WTC11 (cell line): ENCODE data around the gene CAVIN1. TPM values are rescaled to one million over a fixed set of nuclear protein-coding genes. Genes with fewer than 3 reads are reported as not detected.
"Not testable (repeated sequence)": the region's sequence is repeated elsewhere in the genome, so short reads cannot be mapped to it uniquely, and the experiment has no call there.

Source experiments
- ATAC-seq: fragments of 200-7000 bp; cut with Tn5 transposase; 2 replicates; pipeline ENCODE4 v1.10.0; 2021; ENCODE audit warnings: mild to moderate bottlenecking, moderate library complexity
- CTCF ChIA-PET: fragments of 300-600 bp; sonication (Branson Sonifier 250); formaldehyde crosslinking; loops from one replicate; lab custom pipeline; 2021; ENCODE audit warnings: antibody characterized with exemption; lab: Charles Lee
- POLR2A ChIA-PET: fragments of 350-600 bp; sonication (Branson Sonifier 250); formaldehyde crosslinking; loops from one replicate; lab custom pipeline; 2021; ENCODE audit warnings: antibody characterized with exemption; lab: Charles Lee
- DNase-seq: peaks from one replicate; pipeline ENCODE4 v3.0.0; 2021; ENCODE audit warnings: low spot score
- H3K27ac Mint-ChIP-seq: 2 replicates; pipeline ENCODE4 v1.8.0; 2021; ENCODE audit warnings: mixed read lengths
- H3K27me3 Mint-ChIP-seq: 2 replicates; pipeline ENCODE4 v1.8.0; 2021; ENCODE audit warnings: low read depth, mild to moderate bottlenecking, moderate library complexity, mixed read lengths
- H3K36me3 Mint-ChIP-seq: 2 replicates; pipeline ENCODE4 v1.8.0; 2021; ENCODE audit warnings: mixed read lengths
- H3K4me1 Mint-ChIP-seq: 2 replicates; pipeline ENCODE4 v1.8.0; 2022; ENCODE audit warnings: mixed read lengths
- H3K4me3 Mint-ChIP-seq: 2 replicates; pipeline ENCODE4 v1.8.0; 2021; ENCODE audit warnings: mild to moderate bottlenecking, moderate library complexity, mixed read lengths
- H3K9me3 Mint-ChIP-seq: 2 replicates; pipeline ENCODE4 v1.8.0; 2021; ENCODE audit warnings: mixed read lengths
- AR ChIP-seq: fragments of 250-450 bp; sonication (Bioruptor Pico); IDR thresholded peaks from 2 replicates; pipeline ENCODE4 v1.9.0; 2021; ENCODE audit warnings: mild to moderate bottlenecking
- ATF1 ChIP-seq: sonication (generic); formaldehyde crosslinking; IDR thresholded peaks from 2 replicates; pipeline ENCODE4 v1.8.1; 2023; ENCODE audit warnings: mild to moderate bottlenecking, moderate library complexity, missing genetic modification reagents
- CREB1 ChIP-seq: sonication (generic); formaldehyde crosslinking; IDR thresholded peaks from 2 replicates; pipeline ENCODE4 v1.8.0; 2023; ENCODE audit warnings: mild to moderate bottlenecking, missing genetic modification reagents
- ELF4 ChIP-seq: sonication (generic); formaldehyde crosslinking; IDR thresholded peaks from 2 replicates; pipeline ENCODE4 v1.8.1; 2022; ENCODE audit warnings: low read depth, mild to moderate bottlenecking, moderate library complexity, missing genetic modification reagents
- ESRRA ChIP-seq: sonication (generic); formaldehyde crosslinking; IDR thresholded peaks from 2 replicates; pipeline ENCODE4 v1.8.1; 2022; ENCODE audit warnings: mild to moderate bottlenecking, missing genetic modification reagents, borderline replicate concordance
- GRHL2 ChIP-seq: fragments of 250-450 bp; sonication (Bioruptor Pico); IDR thresholded peaks from 2 replicates; pipeline ENCODE4 v1.8.0; 2022; ENCODE audit warnings: mild to moderate bottlenecking, moderate library complexity; ENCODE audit not compliant: insufficient replicate concordance, severe bottlenecking
- IRF1 ChIP-seq: sonication (generic); formaldehyde crosslinking; IDR thresholded peaks from 2 replicates; pipeline ENCODE4 v1.8.0; 2023; ENCODE audit warnings: missing genetic modification reagents
- NR2C2 ChIP-seq: sonication (generic); formaldehyde crosslinking; IDR thresholded peaks from 2 replicates; pipeline ENCODE4 v1.8.0; 2022; ENCODE audit warnings: mild to moderate bottlenecking, missing genetic modification reagents
- SMAD3 ChIP-seq: sonication (generic); formaldehyde crosslinking; IDR thresholded peaks from 2 replicates; pipeline ENCODE4 v1.8.0; 2022; ENCODE audit warnings: missing genetic modification reagents, mild to moderate bottlenecking, borderline replicate concordance
- SMAD4 ChIP-seq: sonication (generic); formaldehyde crosslinking; IDR thresholded peaks from 2 replicates; pipeline ENCODE4 v1.8.0; 2022; ENCODE audit warnings: mild to moderate bottlenecking, missing genetic modification reagents
- total RNA-seq: library from RNA; stranded (reverse); gene quantifications from 3 replicates; pipeline ENCODE4 v1.2.3, GENCODE V29; 2021
- TF ChIP-seq, protein P1 (sequence below): fragments of 250-450 bp; sonication (Bioruptor Pico); IDR thresholded peaks from 2 replicates; pipeline ENCODE4 v1.9.0; 2021; ENCODE audit warnings: mild to moderate bottlenecking

CAVIN1 gene
- total RNA-seq, 1 experiment from 2014 or later = 24.6 TPM

DNA sequence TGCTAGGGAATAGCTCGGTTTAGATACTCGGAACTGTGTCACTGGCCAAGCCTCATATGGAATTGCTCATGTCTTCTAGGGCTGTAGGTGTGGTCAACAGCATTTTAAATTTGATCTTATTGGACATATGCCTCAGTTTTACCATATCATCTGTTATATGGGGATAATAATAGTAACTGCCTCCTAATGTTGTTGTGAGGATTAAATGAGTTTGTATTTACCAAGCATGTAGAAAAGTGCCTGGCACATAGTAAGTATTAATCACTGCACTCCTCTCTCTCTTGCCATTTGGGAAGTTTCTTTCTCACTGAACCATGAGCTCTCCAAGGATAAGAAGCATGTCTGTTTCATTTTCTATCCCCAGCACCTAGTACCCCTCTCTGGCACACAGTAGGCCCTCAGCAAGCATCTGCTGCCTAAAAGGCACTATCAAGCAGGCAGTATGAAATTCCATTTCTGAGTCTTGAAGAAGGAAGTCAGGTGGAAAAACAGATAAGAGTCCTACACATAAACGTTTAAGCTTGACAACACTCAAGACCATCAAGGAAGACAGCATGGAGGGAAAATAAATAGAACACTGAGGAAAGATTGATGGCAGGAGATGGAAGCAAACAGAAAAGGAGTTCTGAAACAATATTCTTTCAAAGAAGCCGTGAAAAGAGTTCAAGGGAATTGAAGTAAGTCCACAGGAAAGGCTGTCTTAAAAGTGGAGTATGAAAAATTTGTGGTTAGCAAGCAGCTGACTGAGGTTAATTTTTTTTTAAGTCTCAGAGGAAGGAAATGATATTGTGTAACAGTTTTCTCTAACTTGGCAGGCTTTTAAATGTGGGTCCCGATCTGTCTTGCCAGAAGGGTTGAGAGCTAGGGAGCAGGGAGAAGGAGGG, 33.4 kb upstream of the CAVIN1 start:
- peaks cover 4% of the 10 kb centered on the region; the same call in 1 of the 2 replicates for H3K9me3 Mint-ChIP-seq
- POLR2A ChIA-PET = no interaction called here
- peak overlapping the region; percentile 71 for H3K27ac Mint-ChIP-seq
- CTCF ChIA-PET = interaction anchor here (1.1 to 1.6 kb wide), 2 partner anchors 61 to 71 kb away, joined by 5 to 7 read pairs; no protein-coding TSS in a partner anchor
- no peak for ATAC-seq
- no peak overlapping the region for H3K4me3 Mint-ChIP-seq
- peaks cover 34% of the 10 kb centered on the region for H3K4me1 Mint-ChIP-seq
- no peak for DNase-seq
- H3K36me3 Mint-ChIP-seq = peaks cover 3% of the 10 kb centered on the region
- H3K27me3 Mint-ChIP-seq = no peaks in the 10 kb centered on the region; the same call in 1 of the 2 replicates
- TF ChIP-seq IRF1 (CRISPR knock-in tag) (no peak), CREB1 (CRISPR knock-in tag) (no peak), GRHL2 (CRISPR knock-in tag) (no peak), SMAD4 (no peak), ESRRA (no peak)

GRCh38 chr17:42454987-42455386, 31.9 kb upstream of the CAVIN1 start:
- POLR2A ChIA-PET = not testable (repeated sequence)
- CTCF ChIA-PET = interaction anchor here (0.6 kb wide), 1 partner anchor 28 kb away, joined by 3 read pairs; no protein-coding TSS in a partner anchor

GRCh38 chr17:42453439-42453838, 30.4 kb upstream of the CAVIN1 start:
- ChIA-PET CTCF (no interaction called here), POLR2A (no interaction called here)
- no peak overlapping the region for H3K27ac Mint-ChIP-seq

More at GRCh38 chr17:42454987-42455386, 31.9 kb upstream of the CAVIN1 start:
- not testable (repeated sequence) for H3K9me3 Mint-ChIP-seq, ATAC-seq, H3K36me3 Mint-ChIP-seq, DNase-seq, H3K4me3 Mint-ChIP-seq, H3K27me3 Mint-ChIP-seq, H3K27ac Mint-ChIP-seq
- H3K4me1 Mint-ChIP-seq = peaks cover 28% of the 10 kb centered on the region

DNA sequence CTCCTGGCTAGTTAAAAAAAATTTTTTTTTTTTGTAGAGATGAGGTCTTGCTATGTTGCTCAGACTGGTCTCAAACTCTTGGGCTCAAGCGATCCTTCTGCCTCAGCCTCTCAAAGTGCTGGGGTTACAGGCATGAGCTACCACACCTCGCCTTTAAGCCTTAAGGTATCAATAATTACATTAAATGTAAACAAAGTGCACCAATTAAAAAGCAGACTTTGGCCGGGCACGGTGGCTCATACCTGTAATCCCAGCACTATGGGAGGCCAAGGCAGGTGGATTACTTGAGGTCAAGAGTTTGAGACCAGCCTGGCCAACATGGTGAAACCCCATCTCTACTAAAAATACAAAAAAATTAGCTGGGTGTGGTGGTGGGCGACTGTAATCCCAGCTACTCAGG, 28.2 kb upstream of the CAVIN1 start:
- CTCF ChIA-PET = interaction anchor here (1.1 to 1.2 kb wide), 2 partner anchors 12 to 229 kb away, joined by 3 to 4 read pairs; no protein-coding TSS in a partner anchor
- ATAC-seq, H3K27me3 Mint-ChIP-seq, H3K27ac Mint-ChIP-seq, POLR2A ChIA-PET, H3K4me3 Mint-ChIP-seq, DNase-seq, H3K9me3 Mint-ChIP-seq, H3K36me3 Mint-ChIP-seq, H3K4me1 Mint-ChIP-seq: not testable (repeated sequence)

More at GRCh38 chr17:42453439-42453838, 30.4 kb upstream of the CAVIN1 start:
- Mint-ChIP-seq H3K36me3 (peaks cover 3% of the 10 kb centered on the region), H3K27me3 (no peaks in the 10 kb centered on the region), H3K9me3 (peaks cover 8% of the 10 kb centered on the region), H3K4me3 (no peak overlapping the region), H3K4me1 (peaks cover 15% of the 10 kb centered on the region)
- TF ChIP-seq SMAD3 (CRISPR knock-in tag) = no peak
- no peak for TF ChIP-seq ELF4
- TF ChIP-seq, protein P1, sequence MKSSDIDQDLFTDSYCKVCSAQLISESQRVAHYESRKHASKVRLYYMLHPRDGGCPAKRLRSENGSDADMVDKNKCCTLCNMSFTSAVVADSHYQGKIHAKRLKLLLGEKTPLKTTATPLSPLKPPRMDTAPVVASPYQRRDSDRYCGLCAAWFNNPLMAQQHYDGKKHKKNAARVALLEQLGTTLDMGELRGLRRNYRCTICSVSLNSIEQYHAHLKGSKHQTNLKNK (CRISPR knock-in tag) = no peak
- TF ChIP-seq AR (CRISPR knock-in tag) = no peak
- no peak for TF ChIP-seq NR2C2 (CRISPR knock-in tag)
- no peak for TF ChIP-seq ATF1 (CRISPR knock-in tag)
- ATAC-seq (no peak), DNase-seq (no peak)

DNA sequence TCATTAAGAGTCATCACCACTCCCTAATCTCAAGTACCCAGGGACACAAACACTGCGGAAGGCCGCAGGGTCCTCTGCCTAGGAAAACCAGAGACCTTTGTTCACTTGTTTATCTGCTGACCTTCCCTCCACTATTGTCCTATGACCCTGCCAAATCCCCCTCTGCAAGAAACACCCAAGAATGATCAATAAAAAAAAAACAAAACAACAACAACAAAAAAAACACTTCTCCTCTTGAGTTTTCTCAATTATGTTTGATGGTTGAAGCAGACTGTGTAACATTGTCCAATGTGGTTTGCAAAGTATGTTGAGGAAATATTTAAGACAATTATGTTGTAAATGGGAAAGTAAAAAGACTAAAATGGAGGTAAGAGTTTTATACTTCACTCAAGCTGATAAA, 26.8 kb upstream of the CAVIN1 start:
- H3K36me3 Mint-ChIP-seq, H3K27ac Mint-ChIP-seq, H3K4me3 Mint-ChIP-seq, H3K27me3 Mint-ChIP-seq, H3K4me1 Mint-ChIP-seq, H3K9me3 Mint-ChIP-seq, POLR2A ChIA-PET, ATAC-seq, DNase-seq: not testable (repeated sequence)
- CTCF ChIA-PET = interaction anchor here (0.7 kb wide), 1 partner anchor 8 kb away, joined by 3 read pairs; no protein-coding TSS in a partner anchor

DNA sequence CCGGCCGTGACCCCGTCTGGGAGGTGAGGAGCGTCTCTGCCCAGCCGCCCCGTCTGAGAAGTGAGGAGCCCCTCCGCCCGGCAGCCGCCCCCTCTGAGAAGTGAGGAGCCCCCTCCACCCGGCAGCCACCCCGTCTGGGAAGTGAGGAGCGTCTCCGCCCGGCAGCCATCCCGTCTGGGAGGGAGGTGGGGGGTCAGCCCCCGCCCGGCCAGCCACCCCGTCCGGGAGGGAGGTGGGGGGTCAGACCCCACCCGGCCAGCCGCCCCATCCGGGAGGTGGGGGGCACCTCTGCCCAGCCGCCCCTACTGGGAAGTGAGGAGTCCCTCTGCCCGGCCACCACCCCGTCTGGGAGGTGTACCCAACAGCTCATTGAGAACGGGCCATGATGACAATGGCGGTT, 26.1 kb upstream of the CAVIN1 start:
- H3K36me3 Mint-ChIP-seq, H3K9me3 Mint-ChIP-seq, H3K4me1 Mint-ChIP-seq, H3K27ac Mint-ChIP-seq, CTCF ChIA-PET, ATAC-seq, POLR2A ChIA-PET, H3K4me3 Mint-ChIP-seq, DNase-seq, H3K27me3 Mint-ChIP-seq: not testable (repeated sequence)
